ENCODE measurements around the gene NOTCH1. TPM values are rescaled to one million over a fixed set of nuclear protein-coding genes. Genes with fewer than 3 reads are reported as not detected.

Gene NOTCH1
- total RNA-seq, 1 donor from 2014 or later: 17.6 TPM

GRCh38 chr9:136493567-136493971, 52.3 kb downstream of the NOTCH1 start:
- intact Hi-C loops (cut with micrococcal nuclease): no loop called here

GRCh38 chr9:136492978-136493522, 52.8 kb downstream of the NOTCH1 start:
- H3K36me3 ChIP-seq: peaks cover 23% of the 10 kb centered on the region
- H3K4me1 ChIP-seq: peaks cover 28% of the 10 kb centered on the region
- intact Hi-C loops (cut with micrococcal nuclease): no loop called here
- H3K27ac ChIP-seq (replicated peaks): peak overlapping the region; percentile 40
- H3K27me3 ChIP-seq (ENCODE audit: low read depth): no peaks in the 10 kb centered on the region
- no peak overlapping the region for H3K4me3 ChIP-seq
- DNase-seq: no peak
- H3K9me3 ChIP-seq (replicated peaks): no peaks in the 10 kb centered on the region
- no peak for TF ChIP-seq CTCF (IDR thresholded peaks at IDR 0.05; ENCODE audit: borderline replicate concordance)

More at GRCh38 chr9:136493567-136493971, 52.3 kb downstream of the NOTCH1 start:
- peak overlapping the region; percentile 40 for H3K27ac ChIP-seq (replicated peaks)
- peaks cover 27% of the 10 kb centered on the region for H3K36me3 ChIP-seq
- DNase-seq: no peak
- H3K4me1 ChIP-seq: peaks cover 23% of the 10 kb centered on the region
- H3K4me3 ChIP-seq: no peak overlapping the region
- no peak for TF ChIP-seq CTCF (IDR thresholded peaks at IDR 0.05; ENCODE audit: borderline replicate concordance)
- H3K9me3 ChIP-seq (replicated peaks): no peaks in the 10 kb centered on the region
- H3K27me3 ChIP-seq (ENCODE audit: low read depth): no peaks in the 10 kb centered on the region

GRCh38 chr9:136489731-136490130, 56.1 kb downstream of the NOTCH1 start:
- no peak for DNase-seq
- intact Hi-C loops (cut with micrococcal nuclease): loop anchor here (5.0 kb wide), 1 partner anchor 143 kb away; no protein-coding TSS in a partner anchor
- TF ChIP-seq CTCF (IDR thresholded peaks at IDR 0.05; ENCODE audit: borderline replicate concordance): no peak

GRCh38 chr9:136488247-136489214, 57.3 kb downstream of the NOTCH1 start:
- Histone ChIP-seq H3K27ac (replicated peaks) (no peak overlapping the region), H3K27me3 (ENCODE audit: low read depth) (no peaks in the 10 kb centered on the region), H3K4me3 (no peak overlapping the region), H3K9me3 (replicated peaks) (no peaks in the 10 kb centered on the region), H3K36me3 (no peaks in the 10 kb centered on the region), H3K4me1 (peaks cover 45% of the 10 kb centered on the region)
- peak; percentile 98 for TF ChIP-seq CTCF (IDR thresholded peaks at IDR 0.05; ENCODE audit: borderline replicate concordance)
- intact Hi-C loops (cut with micrococcal nuclease): loop anchor here (5.0 kb wide), 1 partner anchor 144 kb away; no protein-coding TSS in a partner anchor
- peak; percentile 67 for DNase-seq

More at GRCh38 chr9:136489731-136490130, 56.1 kb downstream of the NOTCH1 start:
- peaks cover 40% of the 10 kb centered on the region for H3K4me1 ChIP-seq
- H3K27me3 ChIP-seq (ENCODE audit: low read depth): no peaks in the 10 kb centered on the region
- no peak overlapping the region for H3K4me3 ChIP-seq
- no peaks in the 10 kb centered on the region for H3K36me3 ChIP-seq
- H3K9me3 ChIP-seq (replicated peaks): no peaks in the 10 kb centered on the region
- H3K27ac ChIP-seq (replicated peaks): no peak overlapping the region

- intact Hi-C loops (cut with micrococcal nuclease): loop anchor here (5.0 kb wide), 1 partner anchor 145 kb away; no protein-coding TSS in a partner anchor
- Histone ChIP-seq H3K27ac (replicated peaks) (no peak overlapping the region), H3K4me1 (peaks cover 40% of the 10 kb centered on the region), H3K36me3 (no peaks in the 10 kb centered on the region), H3K4me3 (no peak overlapping the region), H3K9me3 (replicated peaks) (no peaks in the 10 kb centered on the region), H3K27me3 (ENCODE audit: low read depth) (no peaks in the 10 kb centered on the region)
- DNase-seq: no peak
- TF ChIP-seq CTCF (IDR thresholded peaks at IDR 0.05; ENCODE audit: borderline replicate concordance): no peak
These were observed 58.2 kb downstream of the NOTCH1 start for GRCh38 chr9:136487672-136488071.
